Stimulated activated CD4-positive, alpha-beta T cell treated with anti-CD3 and anti-CD28 coated beads, Interleukin-12 subunit alpha, Interleukin-12 subunit beta, amount 100 ng/mL, for 48 hours (primary cell): ENCODE data around the gene PRDM2.

Source experiments
- DNase-seq, 3 donors: peaks; one replicate each; pipeline ENCODE4 v3.0.0-alpha.2; 2020; ENCODE audit warnings: low read depth in 2 of 3, low spot score in 1 of 3

Gene PRDM2

GRCh38 chr1:13830616-13831280, 130.8 kb downstream of the PRDM2 start:
- DNase-seq, result no peak

DNA sequence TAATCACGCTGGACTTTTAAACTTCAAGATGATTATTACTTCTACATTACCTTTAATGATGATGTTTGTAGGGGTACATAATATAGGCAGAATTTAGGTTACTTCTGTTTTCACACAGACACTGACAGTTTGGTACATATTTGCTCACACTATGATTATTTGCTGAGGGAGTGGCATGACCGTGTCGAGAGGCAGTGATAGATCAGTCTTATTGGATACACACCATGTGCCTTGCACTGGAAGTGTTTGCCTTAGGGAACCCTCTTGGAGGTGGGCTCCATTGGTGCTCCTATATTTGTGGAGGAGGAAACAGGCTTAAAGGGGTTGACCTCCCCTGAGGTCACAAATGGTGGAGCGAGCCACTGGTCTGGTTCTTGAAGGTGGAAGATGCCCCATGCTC, 132.1 kb downstream of the PRDM2 start:
- no peak for DNase-seq

DNA sequence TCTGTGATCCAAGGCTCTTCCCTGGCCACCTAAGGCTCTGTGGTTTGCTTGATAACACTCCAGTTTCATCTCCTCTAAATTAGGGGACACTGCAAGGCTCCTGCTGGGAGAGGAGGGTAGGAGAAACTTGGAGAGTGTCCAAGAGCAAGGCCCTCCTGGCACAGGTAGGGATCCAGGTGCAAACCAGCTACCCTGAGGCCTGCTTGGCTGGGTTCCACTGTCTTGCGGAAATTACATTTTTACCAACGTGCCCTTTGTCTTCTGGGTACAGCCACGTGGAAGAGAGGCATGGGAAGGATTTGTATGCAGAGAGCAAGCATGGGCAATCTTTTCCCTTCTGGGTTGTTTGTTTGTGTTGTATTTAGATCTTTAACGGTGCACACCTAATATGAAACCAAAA, 132.5 kb downstream of the PRDM2 start:
- no peak for DNase-seq

DNA sequence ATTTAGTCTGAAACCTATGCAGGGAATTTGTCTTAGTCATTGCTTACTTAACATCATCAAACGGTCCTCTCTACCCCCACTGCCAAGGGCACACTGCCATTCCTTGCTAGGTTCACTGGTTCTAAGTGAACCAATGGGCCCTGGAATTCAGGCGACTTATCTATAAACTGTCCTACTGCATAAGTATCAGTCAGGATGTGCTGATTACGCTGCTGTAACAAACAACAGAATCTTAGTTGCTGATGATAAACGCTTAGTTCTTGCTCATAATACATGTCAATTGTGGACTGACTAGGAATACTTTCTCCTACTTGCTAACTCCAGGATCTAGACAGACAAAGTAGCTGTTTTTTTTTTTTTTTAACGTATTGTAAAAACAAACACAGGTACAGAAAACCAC, 136.1 kb downstream of the PRDM2 start:
- DNase-seq, result no peak

GRCh38 chr1:13836631-13837030, 136.6 kb downstream of the PRDM2 start:
- no peak for DNase-seq

DNA sequence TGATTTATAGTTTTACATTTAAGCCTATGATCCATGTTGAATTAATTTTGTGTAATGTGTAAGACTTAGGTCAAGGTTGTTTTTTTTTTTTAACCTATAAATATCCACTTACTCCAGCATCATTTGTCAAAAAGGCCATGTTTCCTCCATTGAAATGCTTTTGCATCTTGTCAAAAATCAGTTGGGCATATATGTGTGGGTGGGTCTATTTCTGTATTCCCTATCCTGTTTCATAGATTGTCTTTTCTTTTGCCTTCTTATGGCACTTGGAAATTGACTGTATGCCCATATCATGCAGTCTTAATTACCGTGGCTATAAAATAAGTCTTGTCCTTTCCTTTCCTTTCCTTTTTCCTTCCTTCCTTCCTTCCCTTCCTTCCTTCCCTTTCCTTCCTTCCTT, 138.2 kb downstream of the PRDM2 start:
- no peak for DNase-seq

DNA sequence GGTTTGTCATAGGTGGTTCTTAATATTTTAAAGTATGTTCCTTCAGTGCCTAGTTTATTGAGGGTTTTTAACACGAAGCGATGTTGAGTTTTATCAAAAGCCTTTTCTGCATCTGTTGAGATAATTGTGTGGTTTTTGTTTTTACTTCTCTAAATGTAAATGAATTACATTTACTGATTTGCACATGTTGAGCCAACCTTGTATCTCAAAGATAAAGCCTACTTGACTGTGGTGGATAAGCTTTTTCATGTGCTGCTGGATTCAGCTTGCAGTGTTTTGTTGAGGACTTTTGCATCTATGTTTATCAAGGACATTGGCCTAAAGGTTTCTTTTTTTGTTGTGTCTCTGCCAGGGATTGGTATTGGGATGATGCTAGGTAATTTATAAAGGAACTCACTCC, 142.5 kb downstream of the PRDM2 start:
- DNase-seq, result no peak

DNA sequence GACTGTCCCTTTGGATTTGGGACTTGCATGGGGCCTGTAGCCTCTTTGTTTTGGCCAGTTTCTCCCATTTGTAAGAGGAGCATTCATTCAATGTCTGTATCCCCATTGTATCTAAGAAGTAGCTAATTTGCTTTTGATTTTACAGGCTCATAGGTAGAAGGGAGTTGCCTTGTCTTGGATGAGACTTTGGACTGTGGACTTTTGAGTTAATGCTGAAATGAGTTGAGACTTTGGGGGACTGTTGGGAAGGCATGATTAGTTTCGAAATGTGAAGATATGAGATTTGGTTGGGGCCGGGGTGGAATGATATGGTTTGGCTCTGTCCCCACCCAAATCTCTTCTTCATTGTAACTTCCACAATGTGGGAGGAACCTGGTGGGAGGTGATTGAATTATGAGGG, 151.7 kb downstream of the PRDM2 start:
- no peak for DNase-seq

DNA sequence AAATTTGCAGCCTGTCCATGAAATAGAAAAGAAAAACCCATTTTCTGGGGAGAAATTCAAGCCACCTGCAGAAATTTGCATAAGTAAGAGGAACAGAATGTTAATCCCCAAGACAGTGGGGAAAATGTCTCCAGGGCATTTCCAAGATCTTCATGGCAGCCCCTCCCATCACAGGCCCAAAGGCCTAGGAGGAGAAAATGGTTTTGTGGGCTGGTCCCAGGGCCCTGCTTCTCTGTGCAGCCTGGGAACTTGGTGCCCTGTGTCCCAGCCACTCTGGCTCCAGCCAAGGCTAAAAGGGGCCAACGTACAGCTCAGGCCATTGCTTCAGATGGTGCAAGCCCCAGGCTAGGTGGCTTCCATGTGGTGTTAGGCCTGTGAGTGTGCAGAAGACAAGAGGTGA, 155.6 kb downstream of the PRDM2 start:
- DNase-seq, result no peak

- DNase-seq, result no peak
These were observed 160.0 kb downstream of the PRDM2 start for GRCh38 chr1:13860031-13860430.

- DNase-seq, result no peak
These were observed 164.8 kb downstream of the PRDM2 start for GRCh38 chr1:13864760-13865159.

DNA sequence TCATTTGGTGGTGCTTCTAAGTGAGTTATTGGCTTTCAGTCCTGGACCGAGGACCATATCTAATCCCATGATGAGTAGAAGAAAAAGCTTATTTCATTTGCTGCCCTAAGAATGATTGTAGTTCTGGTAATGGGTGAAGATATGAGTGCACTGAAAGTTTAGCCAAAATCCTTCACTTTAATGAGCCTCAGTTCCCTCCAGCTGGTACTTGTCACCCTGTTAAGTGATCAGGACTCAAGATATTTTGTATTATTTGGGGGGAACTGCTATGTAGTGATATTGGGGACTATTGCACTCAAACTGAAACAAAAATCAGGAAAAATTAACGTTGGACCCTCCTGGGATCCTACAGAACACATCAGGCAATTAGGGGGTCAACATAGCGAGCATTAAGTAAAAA, 165.9 kb downstream of the PRDM2 start:
- no peak for DNase-seq

GRCh38 chr1:13867603-13868002, 167.6 kb downstream of the PRDM2 start:
- DNase-seq, result no peak

DNA sequence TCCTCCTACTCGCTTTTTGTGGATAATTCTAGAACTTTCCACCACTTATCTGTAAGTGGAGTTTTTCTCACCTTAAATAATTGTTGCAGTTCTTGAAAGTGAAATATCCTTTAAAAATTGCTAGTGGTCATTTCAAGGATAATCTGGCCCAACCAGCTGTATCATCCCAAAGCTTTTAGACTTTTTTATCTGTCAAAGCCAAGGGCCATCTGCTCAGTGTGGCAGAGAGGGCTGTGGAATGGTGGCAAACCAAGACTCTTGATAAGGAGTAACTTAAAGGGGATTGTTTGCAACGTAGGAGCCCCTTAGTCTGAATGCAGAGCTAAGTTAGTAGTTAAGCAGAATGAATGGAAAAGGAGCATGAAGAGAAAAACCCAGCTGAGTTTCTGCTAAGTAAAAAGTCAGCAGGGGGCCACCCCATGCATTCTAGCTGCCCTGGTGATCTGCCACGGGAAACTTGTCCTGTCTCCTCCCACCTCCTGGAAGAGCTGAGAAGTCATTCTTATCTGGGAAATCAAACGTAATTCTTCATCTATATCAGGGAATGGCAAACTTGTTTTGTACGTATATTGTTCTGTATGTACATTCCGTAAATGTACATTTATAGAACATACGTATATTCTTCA, 169.3 kb downstream of the PRDM2 start:
- DNase-seq, result no peak

DNA sequence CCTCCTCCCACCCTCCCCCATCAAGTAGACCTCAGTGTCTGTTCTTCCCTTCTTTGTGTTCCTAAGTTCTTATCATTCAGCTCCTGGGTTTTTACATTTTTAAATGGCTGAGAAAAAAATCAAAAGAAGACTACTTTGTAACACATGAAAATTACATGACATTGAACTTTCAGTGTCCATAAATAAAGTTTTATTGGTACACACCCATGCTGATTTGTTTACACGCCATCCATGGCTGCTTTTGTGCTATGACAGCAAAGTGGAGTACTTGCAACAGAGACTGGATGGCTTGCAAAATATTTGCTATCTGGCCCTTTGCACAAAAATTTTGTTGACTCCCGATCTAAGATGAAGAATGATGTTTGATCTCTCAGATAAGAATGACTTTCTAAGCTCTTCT, 171.4 kb downstream of the PRDM2 start:
- no peak for DNase-seq

GRCh38 chr1:13871886-13872285, 171.9 kb downstream of the PRDM2 start:
- no peak for DNase-seq

DNA sequence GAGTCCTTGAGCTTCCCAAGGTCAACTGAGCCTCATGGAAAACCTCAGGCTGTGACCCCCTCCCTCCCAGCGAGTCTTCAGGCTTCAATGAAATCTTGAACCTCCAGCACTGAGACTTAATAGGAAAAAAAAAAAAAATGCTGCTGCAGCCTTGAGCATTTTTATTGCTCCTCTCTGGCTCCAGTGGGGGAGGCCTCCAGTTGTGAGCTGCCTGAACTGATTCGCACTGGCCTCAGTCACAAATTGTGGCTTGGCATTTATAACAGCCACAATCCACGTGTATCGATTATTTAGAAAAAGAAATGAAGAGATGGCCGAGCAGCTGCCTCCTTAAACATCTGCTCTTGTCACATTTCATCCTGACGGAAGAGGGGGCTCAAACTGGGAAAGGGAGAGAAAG, 173.0 kb downstream of the PRDM2 start:
- no peak for DNase-seq
